CD4-positive, alpha-beta T cell treated with Interleukin-6 at 100 ng/mL for 8 hours (primary cell): ENCODE measurements around the gene COPS7A.

Source experiments
- DNase-seq: peaks from one replicate; pipeline ENCODE4 v3.0.0-alpha.2; 2020; ENCODE audit warnings: mixed read lengths, low spot score

The COPS7A gene, protein sequence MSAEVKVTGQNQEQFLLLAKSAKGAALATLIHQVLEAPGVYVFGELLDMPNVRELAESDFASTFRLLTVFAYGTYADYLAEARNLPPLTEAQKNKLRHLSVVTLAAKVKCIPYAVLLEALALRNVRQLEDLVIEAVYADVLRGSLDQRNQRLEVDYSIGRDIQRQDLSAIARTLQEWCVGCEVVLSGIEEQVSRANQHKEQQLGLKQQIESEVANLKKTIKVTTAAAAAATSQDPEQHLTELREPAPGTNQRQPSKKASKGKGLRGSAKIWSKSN

DNA sequence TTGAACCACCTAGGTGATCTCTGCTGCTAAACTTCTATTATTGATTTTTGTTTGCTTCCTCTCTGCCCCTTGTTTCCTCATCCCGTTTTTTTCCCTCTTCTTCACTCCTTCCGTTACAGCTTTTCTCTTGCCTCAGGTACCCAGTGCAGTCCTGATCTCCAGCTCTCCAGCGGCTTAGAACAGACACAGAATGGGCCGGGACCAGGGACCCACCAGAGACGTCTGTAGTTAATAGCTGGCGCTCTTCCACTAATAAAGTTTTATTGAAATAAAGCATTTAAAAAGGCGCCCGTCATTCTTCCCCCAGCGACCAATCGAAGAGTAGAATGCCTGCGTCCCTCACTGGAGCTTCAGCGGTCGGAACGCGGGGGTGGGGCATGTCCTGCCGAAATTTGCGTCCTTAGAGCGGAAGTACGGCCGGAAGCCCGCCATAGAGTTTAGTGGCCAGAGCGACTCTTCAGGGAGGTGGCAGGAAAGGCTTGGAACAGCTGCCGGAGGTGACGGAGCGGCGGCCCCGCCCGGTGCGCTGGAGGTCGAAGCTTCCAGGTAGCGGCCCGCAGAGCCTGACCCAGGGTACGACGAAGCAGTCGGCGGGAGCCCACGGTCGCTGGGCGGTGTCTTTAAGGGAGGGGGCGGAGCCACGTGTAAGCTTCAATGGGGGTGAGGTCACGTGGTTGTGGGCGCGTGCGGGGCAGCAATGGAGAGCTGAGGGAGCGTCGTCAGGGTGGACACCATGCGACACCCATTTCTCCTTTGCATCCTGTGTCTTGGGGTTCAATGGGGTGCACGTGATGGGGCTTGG, at the start of gene COPS7A:
TSS of gene COPS7A (plus strand) at position 440 of the 802 bp plus-strand sequence. CDS start 611 bp downstream, outside the sequence.
- peak; percentile 97 for DNase-seq

DNA sequence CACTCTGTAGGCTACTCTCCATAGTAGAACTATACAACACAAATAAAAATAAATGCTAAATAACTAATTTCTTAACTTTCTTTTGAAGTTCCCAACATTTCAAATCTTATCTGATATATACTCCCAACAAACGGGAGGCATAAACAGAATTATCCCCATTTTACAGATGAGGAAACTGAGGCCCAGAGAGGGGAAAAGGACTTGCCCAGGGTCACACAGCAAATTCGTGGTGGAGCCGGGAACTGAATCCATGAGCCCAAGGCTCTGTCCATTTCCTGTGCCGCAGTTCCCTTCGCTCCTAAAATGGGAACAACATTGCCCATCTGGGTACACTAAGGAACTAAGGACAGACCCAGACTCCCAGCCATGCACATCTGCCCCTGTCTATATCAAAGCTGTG, 46.9 kb upstream of the COPS7A start:
- DNase-seq: no peak

DNA sequence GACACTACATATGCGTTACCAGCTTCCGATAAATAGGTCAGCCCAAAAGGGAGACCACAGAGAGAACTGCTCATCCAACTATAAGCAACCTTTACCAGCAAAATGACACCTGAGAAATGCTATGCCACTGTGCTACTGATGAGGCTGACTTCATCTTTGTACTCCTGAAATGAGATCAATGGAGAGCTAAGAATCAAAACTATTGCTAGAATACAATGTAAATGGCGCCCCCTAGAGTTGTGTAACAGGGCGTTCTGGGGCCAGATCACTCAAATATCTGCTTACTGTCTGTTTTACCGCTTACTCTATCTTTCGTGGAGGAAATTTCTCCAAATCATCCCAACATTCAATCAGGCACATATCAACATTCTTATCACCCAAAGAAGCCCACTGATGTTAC, 39.2 kb upstream of the COPS7A start:
- DNase-seq: peak; percentile 39

DNA sequence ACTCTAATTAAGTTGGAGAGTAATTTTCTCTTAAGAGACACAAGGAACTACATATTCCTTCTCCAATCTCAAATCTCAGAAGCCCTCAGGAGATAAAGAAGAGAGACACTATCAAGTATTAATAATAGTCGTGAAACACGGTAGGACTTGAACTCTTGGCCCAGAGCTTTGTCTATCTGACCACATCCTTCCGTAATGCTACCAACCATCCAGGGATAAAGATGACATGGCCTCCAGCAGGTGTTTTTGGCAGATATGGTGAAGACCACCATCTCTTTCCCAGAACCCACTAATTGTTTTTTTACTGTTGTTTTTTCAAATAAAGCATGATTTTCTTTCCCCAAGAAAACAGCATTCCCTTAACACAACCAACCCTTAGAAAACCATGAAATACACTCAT, 38.0 kb upstream of the COPS7A start:
- no peak for DNase-seq

DNA sequence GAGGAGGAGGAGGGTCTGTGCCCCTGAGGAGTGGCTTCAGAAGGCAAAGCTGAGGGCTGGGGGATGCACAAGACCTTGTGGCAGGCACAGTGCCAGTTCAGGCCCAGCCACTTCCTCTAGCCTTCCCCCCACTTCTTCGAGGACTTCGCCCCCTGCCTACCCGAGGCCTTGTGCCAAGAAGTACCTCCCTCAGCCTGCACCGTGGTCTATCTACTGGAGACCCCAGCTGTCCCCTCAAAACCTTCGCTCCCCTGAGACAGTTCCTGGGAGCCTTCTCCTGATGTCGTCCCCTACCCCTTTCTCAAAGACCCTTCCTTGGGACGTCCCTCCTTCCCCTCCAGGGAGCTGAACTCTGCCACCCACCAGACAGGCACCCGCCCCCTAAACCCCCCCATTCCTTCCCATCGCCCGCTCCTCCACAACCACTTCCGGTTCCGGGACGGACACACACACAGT, 35.3 kb upstream of the COPS7A start:
- DNase-seq: peak; percentile 40

DNA sequence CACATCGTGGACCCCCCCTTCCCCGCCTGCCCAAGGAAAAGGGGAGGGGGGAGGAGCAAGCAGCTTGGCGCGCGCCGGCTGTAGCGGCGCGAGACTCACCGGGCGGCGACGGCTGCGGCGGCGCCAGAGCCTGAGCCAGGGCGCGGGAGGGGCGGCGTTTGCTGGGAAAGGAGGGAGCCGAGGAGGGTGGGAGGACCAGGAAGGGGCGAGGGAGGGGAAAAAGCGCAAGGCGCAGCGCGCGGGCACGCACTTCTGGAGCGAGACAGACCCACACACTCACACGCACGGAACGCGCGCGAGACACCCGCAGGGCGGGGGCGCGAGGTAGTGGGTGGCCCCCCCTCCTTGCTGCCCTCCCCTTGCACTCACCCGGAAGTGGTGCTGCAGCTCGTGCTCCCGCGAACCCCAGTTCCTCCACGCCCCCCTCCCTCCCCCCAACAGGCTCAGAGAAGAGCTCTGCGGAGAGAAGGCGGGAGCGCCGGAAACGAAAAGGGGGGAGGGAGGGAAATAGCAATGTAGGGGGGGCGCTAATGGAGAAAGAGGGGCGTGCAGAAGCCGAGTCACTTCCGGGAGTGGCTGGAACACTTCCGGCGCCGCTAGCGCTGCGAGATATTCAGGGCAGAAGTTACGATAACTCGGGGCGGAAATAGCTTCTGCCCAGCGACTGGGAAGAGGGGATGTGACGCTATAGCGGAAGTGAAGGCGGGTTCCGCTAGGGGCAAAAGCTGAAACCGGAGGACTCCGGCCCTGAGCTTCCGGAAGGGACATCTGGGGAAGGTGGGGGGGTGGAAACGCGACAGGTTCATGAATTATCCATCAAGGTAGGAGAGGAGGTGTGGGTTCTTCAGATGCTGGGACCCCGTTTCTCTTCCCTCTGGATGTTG, 34.6 kb upstream of the COPS7A start, which contains the start of gene ZNF384:
TSS of gene ZNF384 (minus strand) at position 377 of the 884 bp plus-strand sequence. CDS start 9,855 bp downstream, outside the sequence.
- peak; percentile 98 for DNase-seq

DNA sequence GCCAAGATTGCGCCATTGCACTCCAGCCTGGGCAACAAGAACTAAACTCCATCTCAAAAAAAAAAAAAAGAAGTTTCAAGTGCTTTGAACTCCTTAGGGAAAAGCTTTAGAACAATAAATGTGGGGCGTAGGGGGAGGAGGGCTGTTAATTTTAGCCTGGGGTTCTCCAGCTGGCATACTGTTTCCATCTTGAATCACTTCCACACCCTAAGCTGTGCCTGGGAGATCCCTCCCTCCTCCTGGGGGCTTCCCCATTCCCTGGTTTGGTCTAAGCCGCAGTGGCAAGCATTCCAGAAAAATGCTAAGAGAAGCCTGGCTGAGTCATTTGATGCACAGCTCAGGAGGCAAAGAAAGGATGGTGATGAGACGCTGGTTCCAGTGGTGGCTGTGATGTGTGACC, 32.4 kb upstream of the COPS7A start:
- DNase-seq: no peak

DNA sequence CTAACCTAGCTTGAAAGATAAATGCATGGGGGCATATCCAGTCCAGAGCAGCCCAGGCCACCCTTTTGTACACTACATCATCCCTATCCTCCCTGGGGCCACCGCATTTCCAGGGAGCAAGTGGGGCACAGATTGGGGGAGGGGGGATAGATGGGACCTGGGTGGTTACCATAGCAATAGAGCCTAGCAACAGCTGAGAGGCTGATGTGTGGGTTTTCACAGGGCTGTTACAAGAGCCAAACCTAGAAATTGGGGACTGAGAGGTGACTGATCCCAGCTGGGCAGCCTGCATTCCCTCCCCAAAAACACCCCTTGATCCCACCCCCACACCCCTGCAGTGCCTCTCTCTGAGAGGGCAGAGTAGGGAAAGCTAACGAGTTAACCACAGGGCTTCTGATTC, 31.0 kb upstream of the COPS7A start:
- DNase-seq: no peak

DNA sequence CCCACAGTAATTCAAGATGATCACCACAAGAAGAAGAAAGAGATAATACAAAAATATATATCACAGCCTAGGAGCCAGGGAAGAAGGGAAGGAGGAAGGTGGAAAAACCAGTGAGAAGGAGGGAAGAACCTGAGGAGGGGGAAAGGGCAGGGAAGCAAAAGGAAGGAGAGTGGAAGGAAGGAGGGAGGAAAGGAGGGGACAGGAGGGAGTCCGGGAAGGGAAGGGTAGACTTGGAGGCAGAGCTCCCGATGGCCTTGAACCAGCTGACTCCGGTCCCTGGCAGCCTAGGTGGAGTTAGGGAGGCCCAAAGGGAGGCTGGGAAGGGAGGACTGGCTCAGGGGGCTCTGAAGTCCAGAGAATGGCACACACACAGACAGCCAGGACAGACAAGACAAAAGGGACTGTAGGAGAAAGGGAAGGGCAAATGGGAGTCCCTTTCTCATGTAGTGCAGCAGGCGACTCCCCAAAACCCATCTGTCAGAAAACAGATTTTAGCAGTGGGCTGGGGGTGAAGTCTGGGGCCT, 30.0 kb upstream of the COPS7A start:
- no peak for DNase-seq

DNA sequence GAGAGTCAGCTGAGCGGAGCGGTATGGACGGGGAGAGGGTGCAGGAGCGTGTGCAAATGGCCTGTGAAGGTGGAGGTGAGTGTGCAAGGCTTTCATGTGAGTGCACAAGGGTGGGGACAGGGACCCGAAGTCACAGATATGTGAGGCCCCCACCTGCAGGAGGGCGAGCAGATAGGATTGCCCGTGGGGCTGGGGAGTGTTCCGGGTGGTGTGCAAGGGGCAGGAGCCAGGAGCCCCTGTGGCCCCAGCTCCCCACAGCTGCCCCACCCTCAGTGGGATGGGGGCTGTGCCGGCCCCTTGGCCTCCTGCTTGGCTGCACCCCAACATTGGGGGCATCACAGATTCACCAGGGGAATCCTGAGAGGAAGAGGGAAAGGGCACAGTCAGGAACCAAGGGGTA, 29.1 kb upstream of the COPS7A start:
- no peak for DNase-seq

DNA sequence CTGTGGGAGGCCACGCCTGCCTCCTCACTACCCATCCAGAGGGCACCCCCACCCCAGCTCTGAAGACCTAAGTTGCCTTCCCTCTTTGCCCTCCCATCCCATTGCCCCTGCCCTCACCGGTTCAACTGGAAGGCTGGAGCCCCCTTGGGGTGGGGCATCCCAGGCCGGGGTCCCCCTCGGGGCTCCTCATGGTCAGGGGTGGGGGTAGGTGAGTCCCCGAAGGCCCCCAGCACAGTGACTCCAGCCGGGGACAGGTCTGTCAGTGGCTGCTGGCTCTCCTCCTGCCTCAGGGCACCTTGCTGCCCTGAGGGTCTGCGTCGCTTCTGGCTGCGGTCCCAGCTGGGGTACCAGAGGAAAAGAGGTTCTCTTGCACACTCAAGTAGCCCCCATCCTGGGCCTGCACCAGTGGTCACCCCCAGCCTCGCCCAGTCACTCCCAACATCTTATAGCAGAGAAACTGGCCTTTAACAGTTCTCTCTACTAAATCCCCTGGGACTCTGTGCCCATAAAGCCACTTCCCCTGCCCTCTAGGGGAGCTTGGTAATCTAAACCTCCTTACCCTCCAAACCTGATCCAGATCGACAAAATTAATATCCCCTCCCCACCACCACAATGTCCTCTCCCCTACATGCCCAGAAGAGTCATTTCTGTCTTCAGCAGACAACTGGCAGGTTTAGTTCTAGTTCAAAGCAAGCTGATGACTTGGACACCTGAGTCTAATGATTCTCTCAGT, 28.4 kb upstream of the COPS7A start:
- DNase-seq: no peak

DNA sequence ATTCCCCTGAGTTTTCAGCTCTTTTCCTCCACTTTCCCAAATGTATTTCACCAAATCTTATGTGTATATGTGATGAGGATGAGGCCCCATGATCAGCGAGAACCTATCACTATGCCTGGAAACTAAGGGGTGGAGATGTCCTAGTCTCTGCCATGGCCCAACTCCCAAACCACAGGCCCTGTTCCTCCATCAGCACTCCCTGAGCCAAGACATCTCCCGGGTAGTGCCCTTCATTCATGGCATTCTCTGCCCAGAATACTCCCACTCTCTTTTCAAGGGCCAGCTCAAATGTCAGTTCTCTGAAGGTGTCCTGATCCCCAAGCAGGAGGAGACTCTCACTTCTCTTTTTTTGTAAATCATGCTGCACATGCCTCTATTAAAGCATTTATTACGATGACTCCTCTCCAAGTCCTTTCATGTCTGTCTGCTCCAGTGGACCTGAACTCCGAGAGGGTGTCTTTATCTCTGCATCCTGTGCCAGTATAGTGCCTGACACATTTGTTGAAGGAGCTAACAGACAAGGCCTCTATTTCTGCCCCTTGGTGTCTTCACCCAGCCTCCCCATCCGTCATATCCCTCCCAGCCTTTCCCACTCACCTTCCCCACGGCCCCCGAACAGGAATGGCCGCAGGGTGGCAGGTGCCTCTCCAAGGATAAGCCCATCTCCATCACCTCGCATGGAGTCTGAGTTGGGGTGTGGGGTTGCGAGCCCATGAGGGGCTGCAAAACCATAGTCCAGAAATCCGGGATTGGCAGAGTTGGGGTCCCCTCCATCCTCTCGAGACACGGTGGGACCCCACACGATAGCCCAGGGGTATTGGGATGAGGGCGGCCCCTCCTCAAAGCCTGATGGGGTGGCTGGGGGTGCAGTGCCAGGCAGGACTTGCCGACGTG, 26.9 kb upstream of the COPS7A start:
- no peak for DNase-seq

DNA sequence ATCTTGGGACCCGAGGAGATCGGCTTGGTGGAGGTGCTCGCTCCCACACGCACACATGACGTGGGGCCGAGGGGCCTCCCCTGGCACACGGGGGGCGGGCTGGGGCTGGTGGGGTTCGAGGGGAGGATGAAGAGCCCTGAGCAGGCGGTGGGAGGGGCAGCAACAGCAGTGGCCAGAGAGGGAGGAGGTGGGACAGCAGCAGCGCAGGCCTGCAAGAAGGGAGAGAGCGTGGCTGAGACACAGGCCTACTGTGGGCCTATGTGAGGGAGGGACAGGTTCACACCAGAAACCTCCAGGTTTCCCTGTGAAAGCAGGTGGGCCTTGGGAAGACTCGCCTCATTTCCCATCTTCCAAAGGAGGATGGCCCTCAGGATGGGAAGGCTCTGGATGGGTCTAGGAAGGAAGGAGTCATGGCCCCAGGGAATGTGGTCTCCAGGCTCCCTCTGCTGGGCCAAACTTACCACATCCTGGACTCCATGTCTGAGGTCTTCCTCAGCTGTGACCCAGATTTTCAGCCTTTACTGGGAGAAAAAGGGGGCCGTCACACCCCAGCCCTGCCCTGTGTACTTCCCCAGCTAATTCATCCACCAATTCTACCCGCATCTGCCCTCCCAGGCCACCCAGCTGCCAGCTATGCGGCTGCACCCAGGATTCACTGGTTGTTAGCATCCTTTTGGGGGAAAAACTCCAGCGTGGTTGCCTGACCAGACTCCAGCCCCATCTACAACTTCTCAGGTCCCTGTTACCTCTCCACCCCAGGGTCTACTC, 26.1 kb upstream of the COPS7A start:
- no peak for DNase-seq

DNA sequence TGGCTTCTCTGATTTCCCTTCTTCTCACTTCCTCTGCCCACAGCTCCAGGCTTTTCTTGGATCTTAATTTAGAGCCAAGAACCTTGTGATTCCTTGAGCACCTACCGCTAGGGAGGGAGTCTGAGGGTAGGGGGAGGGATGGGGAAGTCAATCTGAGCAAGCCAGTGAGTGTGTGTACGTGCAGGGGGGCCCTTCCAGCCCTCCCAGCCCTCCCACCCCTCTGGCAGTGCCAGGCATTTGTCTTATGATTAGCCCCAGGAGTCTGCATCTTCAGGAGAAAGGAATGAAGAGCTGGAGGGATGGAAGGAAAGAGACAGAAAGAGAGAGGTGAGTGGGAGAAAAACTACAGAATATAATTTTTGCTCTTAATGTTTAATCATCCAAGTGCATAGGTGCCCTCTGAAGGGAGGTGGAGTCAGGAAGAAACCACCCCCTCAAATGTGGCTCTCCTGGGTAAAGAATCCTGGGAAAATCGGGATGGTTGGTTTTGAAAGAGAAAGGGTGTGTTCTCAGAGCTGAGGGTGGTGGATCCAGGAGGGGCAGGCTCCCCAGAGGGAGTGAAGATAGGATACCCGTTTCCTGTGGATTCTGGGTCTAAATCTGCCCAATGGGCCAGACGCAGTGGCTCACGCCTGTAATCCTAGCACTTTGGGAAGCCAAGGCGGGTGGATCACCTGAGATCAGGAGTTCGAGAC, 25.3 kb upstream of the COPS7A start:
- no peak for DNase-seq

DNA sequence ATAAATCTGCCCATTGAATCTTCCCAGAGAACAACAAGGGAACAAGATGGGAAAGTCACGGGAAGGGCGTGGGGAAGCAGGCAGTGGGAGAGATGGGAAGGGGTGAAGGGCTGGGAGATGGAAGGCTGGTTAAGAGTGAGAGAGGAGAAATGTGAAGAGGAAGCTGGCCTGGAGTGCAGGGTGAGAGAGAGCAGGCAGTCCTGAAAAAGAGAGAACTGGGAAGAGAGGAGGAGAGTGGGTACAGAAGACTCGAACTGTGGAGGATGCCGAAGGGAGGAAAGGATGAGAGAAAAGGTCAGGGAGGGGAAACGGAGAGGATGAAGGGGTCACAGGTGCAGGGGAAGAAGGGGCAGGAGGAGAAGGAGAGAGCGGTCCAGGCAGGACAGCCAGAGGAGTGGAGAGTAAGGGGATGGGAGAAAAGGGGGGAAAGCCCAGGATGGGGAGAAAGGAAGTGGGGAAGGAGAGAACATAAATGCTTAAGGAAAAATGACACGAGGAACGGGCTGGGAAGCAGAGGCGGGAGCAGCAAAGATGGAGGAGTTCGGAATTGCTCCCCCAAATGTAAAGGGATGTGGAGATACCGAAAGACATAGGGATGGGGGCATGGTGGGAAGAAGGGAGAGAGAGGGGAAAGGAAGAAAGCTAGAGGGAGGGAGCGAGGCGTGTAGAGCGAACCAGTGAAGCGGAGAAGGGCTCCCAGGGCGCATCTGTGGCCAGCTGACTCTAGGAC, 24.4 kb upstream of the COPS7A start:
- DNase-seq: no peak

DNA sequence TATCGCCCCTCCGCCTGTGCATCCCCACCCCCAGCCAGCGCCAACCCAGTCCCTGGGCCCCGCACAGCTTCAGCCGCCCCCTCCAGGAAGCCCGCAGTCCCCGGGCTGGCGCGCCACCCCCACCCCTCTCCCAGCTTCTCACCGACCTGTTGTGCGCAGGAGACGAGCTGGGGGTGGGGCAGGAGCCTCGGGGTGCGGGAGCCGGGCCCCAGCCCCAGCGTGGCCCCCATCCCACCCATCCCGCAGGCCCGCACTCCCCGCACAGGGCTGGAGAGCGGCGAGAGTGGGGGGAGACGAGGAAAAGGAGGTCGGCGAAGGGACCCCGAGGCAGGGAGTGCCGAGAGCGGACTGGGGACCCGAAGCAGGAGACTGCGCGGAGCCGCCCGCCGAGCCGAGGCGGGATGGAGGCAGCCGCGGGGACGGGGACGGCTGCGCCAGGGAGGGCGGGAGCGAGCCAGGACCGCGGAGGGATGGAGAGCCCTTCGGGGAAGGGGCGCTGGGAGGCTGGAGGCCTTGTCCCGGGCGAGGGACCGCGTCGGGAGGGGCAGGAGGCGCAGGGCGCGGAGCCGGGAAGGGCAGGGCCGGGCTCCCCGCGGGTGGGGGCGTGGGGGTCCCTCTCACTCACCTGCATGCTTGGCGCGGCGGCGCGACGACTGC, 23.7 kb upstream of the COPS7A start:
- no peak for DNase-seq

DNA sequence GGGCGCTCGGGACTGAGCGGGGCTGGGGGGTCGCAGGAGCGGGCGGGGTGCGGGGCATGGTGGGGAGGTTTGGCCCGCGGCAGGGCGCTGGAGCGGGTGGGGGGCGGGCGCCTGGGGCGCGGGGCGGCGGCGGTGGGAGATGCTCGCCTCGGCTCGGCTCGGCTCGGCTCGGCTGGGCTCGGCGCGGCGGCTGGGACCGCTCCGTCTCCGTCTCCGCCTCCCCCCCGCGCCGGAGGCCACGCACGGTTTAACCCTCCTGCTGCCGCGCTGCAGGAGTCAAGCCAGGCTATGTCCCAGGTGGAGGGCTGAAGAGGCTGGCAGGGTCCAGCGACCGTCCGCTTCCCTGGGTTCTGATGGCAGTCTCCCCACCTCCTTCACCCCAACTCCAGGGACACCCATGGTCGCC, 23.2 kb upstream of the COPS7A start, which contains the start of gene PIANP:
TSS of gene PIANP (minus strand) at position 170 of the 406 bp plus-strand sequence. CDS start 2,754 bp downstream, outside the sequence.
- DNase-seq: peak; percentile 37
